Renal pelvis (tissue), 4 donors: ENCODE results near the gene SIPA1L2. TPM values are rescaled to one million over a fixed set of nuclear protein-coding genes. Genes with fewer than 3 reads are reported as not detected.

Source experiments
- DNase-seq: peaks from one replicate; pipeline ENCODE4 v3.0.0-alpha.2; 2013
- polyA plus RNA-seq, 3 donors: library from polyadenylated mRNA; unstranded; fragments of 120-200 nt; gene quantifications; one replicate each; pipeline ENCODE4 v1.2.1, GENCODE V29; 2013; ENCODE audit not compliant: insufficient read length in 3 of 3

SIPA1L2 gene
- polyA plus RNA-seq, 3 donors: 30.2 to 33.5 (median 32.3) TPM

- DNase-seq: no peak
Observed at GRCh38 chr1:232653789-232654188, 23.9 kb upstream of the SIPA1L2 start.

DNA sequence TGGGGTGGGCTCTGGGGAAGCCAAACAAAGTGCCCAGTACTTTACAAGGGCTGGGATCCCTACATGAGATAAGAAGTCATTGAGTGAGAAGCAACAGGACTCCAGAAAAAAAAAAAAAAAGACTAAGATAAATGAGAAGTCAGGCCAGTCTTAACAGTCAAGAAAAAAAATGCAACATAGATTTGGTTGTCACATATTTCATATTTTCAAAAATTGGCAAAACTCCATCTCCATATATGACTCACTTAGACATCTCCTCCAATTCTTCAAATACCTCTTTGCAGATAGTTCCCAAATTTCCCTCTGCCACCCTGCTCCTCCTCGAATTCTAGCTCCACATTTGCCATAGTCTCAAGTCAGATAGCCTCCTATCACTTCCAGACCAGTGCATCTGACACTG lies 20.9 kb upstream of the SIPA1L2 start:
- DNase-seq: no peak

DNA sequence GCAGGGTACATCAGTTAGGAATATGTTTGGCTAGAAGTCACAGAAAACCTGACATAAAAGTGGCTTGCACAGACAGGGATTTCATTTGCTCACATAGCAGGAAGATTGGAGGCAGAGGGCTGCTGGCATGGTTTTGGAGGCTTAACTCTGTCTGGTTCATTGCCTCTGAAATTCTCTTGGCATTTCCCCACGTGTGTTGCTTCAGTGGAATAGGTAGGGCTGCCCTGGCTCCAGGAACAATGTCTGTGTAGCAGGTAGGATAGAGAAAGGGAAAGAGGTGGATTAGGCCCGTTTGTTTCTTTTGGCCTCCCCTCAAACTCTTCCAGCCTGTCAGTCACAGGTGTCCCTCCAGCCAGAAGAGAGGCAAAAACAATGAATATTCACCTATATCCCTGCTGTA lies 20.5 kb upstream of the SIPA1L2 start:
- no peak for DNase-seq

GRCh38 chr1:232648316-232648715 lies 18.4 kb upstream of the SIPA1L2 start:
- no peak for DNase-seq

DNA sequence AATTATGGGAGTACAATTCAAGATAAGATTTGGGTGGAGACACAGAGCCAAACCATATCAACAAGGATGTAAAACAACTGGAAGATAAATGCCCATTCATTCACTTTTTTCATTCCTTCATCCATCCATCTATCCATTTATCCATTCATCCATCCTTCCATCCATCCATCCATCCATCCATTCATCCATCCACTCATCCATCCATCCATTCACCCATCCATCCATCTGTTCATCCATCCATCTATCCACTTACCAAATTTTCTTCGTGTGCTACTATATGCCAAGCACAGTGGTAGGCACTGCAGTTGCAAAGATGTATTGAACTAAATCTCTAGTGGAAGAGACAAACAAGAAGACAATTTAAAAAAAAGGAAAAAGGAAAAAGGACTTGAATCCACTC lies 14.3 kb upstream of the SIPA1L2 start:
- DNase-seq: no peak

DNA sequence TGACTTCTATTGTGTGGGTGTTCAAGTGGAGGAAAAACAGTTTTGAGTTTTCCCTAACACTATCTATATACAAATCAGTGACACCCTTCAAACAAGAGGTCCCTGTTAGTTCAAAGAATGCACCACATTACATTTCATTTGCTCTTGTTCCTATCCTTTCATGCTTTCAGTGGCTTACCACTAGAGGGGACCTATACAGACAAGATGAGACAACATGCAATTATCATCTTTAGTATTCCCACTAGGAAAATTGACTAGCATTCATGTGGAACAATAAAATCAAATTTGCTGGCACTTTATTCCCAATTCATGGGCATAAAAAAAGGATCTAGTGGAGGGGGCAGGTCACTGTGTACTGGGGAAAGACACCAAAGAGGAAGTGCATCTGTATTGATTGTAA lies 13.3 kb upstream of the SIPA1L2 start:
- no peak for DNase-seq

GRCh38 chr1:232641507-232641906 lies 11.6 kb upstream of the SIPA1L2 start:
- no peak for DNase-seq

GRCh38 chr1:232636799-232637198 lies 6.9 kb upstream of the SIPA1L2 start:
- no peak for DNase-seq

GRCh38 chr1:232635778-232636356 lies 5.9 kb upstream of the SIPA1L2 start:
- no peak for DNase-seq

GRCh38 chr1:232635279-232635678 lies 5.3 kb upstream of the SIPA1L2 start:
- no peak for DNase-seq

- DNase-seq: no peak
Observed at GRCh38 chr1:232634096-232634495, 4.2 kb upstream of the SIPA1L2 start.

DNA sequence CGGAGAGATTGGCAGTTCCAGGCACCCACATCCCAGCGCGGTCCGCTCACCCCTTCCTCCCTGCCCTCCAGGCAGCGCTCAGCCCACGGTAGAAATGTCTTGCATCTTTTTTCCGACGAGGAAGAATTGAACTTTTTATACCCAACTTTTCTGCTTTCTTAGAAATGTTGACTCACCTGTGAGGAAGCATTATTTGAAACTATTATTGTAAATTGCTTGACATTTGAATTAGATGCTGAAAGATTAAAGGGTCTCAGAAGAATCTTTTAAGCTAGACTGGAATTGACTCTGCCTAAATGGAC lies 912 bp upstream of the SIPA1L2 start:
- DNase-seq: no peak

- DNase-seq: no peak
Observed at GRCh38 chr1:232629250-232630046, 485 bp downstream of the SIPA1L2 start.

DNA sequence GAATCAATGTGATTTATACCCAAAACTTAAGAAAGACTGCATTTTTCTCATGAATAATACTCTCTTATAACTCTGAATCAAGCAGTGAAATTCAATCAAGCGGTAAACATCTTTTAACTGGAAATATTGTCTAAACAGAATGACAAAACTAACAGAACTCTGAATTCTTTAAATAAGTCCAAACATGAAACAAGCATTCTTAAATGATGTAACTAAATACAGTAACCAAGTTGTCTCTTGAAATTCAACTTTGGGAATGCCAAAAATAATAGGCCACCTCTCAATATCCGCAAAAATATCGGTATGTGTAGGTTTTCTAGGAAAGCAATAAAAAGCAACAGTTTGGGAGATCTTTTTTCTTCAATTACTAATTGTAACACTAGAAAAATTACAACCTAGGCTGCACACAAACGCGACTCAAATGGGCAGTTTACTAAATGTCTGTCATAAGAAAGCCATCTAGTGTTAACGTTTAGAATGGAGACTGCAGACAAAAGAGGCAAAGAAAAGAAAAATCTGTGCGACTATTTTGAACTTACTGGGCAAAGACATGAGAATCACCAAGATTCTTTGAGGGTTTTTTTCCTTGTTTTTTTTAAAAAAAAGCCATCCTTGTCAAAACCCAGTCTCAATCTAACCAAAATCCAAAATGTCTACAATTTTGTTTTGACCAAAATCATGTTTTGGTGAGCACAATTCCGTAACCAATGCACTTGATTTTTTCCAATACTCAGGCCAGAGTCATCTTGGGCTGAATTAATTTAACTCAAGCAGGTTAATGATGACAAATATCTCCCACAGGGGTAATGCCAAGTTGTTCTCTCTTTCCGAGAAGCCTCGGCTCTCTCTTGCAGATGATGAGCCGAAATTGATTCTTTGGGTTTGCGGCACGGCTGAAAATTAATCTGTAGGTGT lies 1.3 kb downstream of the SIPA1L2 start:
- no peak for DNase-seq

- no peak for DNase-seq
Observed at GRCh38 chr1:232627645-232628334, 2.1 kb downstream of the SIPA1L2 start.

GRCh38 chr1:232627171-232627570 lies 2.8 kb downstream of the SIPA1L2 start:
- DNase-seq: no peak

GRCh38 chr1:232626452-232626851 lies 3.5 kb downstream of the SIPA1L2 start:
- no peak for DNase-seq

GRCh38 chr1:232625319-232625868 lies 4.5 kb downstream of the SIPA1L2 start:
- DNase-seq: no peak

DNA sequence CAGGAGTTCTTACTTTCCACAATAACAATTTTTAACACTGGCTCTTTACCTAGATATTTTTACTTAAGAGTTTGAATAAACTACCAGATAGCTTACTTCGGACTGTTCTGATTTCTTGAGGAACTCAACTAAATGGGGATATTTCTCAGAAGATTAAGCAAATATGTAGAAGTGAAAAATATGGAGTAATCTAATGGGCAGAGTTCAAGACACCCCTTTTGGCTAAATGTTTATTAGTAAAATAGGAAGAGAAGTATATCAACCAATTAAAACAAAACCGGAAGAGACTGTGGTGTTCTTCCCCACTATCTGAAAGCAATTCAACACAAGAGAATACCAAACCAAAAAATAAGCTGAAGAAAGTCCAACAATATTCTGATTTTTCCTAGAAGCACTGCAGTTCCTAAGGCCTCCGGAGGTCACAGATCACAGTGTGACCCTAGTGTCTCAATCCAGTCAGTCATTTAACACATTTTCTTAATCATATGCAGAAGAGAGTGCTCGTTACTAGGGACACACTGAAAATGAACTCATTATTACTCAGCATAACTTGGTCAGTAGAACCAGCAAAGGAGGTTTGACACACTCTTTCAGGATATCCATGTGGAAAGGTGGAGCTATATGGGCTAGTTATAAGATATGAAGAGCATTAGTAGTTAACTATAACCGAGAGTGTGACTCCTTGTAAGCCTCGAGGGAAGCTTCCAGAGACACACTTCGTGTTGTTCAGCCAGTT lies 5.2 kb downstream of the SIPA1L2 start:
- no peak for DNase-seq

GRCh38 chr1:232622981-232623380 lies 7.0 kb downstream of the SIPA1L2 start:
- no peak for DNase-seq

GRCh38 chr1:232622378-232622777 lies 7.6 kb downstream of the SIPA1L2 start:
- DNase-seq: no peak
